Measurements from ENCODE around the gene CACNA1B.

DNA sequence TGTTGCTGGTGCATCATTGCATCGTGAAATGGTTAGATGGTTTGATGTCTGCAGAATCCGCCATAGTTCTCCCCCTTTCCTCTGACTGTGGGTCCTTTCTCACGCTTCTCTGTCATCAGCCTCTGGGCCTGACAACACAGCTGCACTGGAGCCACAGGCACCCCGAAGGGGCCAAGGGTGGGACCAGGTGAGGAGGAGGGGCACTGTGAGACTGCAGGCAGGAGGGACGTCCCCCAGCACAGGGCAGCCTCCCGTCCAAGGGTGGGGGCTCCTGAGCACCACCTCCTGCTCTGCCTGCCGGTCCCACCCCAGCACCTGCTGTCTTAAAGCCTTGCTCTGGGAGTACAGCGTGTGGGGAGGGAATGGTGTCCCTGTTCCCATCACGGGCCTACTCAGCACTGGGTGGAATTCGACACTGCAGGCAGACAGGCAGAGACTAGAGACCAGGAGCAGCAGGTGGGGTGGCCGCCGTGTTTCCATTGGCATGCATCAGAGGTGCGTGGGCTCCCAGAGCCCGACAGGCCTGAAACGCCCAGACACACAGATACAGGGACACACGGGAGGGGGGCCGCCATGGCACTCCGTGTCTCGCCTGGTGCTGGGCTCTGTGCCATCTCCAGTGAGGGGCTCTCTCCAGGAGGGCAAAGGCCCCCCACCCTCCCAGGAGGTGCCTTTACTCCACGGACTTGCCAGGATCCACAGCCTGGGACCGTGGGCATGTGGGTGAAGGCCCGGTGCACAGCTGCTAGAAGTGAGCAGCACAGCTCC, 15.0 kb downstream of the CACNA1B start:
- TF ChIP-seq CTCF (IDR thresholded peaks at IDR 0.05) (no peak), EP300 (IDR thresholded peaks at IDR 0.05) (no peak), POLR2A (IDR thresholded peaks at IDR 0.05) (no peak), POLR2AphosphoS5 (IDR thresholded peaks at IDR 0.05) (no peak)

Data from sigmoid colon (tissue), 4 donors.